HG02642 (cell line): ENCODE results near the gene CYLD.

Experiments
- ATAC-seq: cut with Tn5 transposase; IDR thresholded peaks from one replicate; pipeline ENCODE4 v1.9.1; 2021; ENCODE audit warnings: mild to moderate bottlenecking; ENCODE audit not compliant: unreplicated experiment, poor library complexity

The CYLD gene

GRCh38 chr16:50774405-50774804 is 32.5 kb downstream of the CYLD start:
- ATAC-seq = no peak

DNA sequence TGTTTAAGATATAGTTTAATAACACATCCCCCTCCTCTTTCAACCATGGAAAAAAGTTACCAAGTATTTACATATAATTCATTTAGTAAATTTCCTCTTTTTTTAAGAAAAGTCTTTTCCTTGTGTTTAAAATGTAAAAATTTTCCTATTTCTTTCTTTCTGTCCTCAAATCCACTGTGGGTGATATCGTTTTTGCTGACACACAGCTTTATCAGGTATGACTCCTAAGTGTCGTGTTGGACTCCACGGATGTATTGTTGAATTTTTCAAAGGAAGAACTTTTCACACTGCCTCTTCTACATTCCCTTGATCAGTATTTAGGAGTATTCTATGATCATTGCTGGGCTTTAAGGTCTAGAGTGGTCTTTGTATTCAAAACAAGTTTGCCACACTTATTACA is 33.1 kb downstream of the CYLD start:
- ATAC-seq = no peak

GRCh38 chr16:50776037-50776436 is 34.2 kb downstream of the CYLD start:
- no peak for ATAC-seq

GRCh38 chr16:50778284-50779163 is 36.6 kb downstream of the CYLD start:
- no peak for ATAC-seq

GRCh38 chr16:50781043-50781442 is 39.2 kb downstream of the CYLD start:
- no peak for ATAC-seq

DNA sequence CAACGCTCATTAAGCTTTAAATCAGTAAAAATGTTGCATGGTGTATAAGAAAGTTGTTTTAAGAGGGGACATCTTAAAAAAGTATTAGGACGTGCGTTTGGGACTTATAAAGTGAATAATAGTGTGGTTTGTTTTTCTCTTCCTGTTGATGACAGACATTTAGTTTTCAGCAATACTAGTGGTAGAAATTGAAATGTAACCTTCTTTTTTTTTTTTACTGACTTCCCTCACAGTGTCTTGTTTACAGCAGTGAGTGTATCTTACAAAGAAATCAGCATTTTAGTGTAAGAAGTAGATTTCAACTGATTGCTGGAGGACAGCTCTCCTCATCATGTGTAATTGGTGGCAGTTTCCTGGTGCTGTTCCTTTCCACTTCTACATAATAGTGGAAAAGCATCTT is 39.6 kb downstream of the CYLD start:
- ATAC-seq = no peak

- no peak for ATAC-seq
Observed at GRCh38 chr16:50789757-50790156, 47.9 kb downstream of the CYLD start.

- no peak for ATAC-seq
Observed at GRCh38 chr16:50791522-50791921, 49.6 kb downstream of the CYLD start.

- ATAC-seq = no peak
Observed at GRCh38 chr16:50796829-50797228, 54.9 kb downstream of the CYLD start.

GRCh38 chr16:50797456-50797855 is 55.6 kb downstream of the CYLD start:
- no peak for ATAC-seq

- ATAC-seq = no peak
Observed at GRCh38 chr16:50800074-50800473, 58.2 kb downstream of the CYLD start.

DNA sequence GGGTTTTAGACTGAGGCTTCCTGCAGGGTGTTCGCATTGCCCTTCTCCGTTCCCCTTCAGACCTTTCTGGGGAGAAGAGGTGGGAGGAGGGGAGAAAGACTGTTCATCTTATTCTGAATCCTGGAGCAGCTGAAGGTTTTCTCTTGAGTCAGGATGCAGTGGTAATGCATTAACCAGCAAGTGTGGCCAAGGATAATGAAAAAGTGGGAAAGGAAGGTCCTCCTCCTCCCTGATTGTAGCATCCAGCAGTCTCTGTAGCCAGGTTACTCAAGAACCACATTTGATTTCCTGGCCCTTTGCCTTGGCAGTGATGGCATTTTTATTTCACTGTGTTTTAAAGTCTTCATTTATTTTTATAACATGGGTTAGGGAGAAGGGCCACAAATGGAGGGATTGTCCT is 59.1 kb downstream of the CYLD start:
- no peak for ATAC-seq

DNA sequence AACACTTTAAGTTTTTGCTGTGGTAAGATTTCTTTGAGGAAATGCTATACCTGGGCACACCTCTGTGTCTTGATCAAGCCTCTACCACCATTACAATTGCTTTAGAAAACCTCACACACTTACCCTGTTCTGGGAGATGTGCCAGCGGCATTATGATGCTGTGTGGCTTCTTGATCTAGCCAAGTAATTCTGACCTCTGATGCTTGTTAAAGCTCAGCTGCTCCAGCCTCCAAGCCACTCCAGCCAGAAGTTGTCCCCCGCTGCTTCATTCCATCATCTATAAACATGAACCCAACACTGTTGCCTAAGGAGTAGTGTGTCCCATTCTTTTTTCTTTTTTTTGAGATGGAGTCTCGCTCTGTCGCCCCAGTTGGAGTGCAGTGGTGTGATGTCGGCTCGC is 60.1 kb downstream of the CYLD start:
- ATAC-seq = no peak

DNA sequence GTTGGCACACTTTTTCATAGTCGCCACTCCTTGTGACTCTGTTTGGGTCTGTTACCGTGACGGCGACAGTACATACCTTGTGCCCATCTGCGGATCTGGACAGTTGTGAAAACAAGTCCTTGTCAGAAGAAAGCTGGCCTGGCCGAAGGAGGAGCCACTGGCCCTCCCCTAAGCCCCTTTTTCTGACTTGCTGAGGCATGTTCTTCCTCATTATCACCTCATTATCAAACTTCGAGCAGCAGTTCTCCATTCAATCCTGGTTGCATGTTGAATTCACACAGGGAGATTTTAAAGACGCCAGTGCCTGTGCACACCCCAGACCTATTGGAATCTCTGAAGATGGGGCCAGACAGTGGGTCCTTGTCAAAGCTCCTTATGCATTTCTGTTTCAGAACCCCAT is 61.1 kb downstream of the CYLD start:
- no peak for ATAC-seq

- ATAC-seq = no peak
Observed at GRCh38 chr16:50804290-50804907, 62.5 kb downstream of the CYLD start.

GRCh38 chr16:50806099-50807062 is 64.5 kb downstream of the CYLD start:
- peak; percentile 85 for ATAC-seq

GRCh38 chr16:50808929-50809538 is 67.1 kb downstream of the CYLD start:
- no peak for ATAC-seq

DNA sequence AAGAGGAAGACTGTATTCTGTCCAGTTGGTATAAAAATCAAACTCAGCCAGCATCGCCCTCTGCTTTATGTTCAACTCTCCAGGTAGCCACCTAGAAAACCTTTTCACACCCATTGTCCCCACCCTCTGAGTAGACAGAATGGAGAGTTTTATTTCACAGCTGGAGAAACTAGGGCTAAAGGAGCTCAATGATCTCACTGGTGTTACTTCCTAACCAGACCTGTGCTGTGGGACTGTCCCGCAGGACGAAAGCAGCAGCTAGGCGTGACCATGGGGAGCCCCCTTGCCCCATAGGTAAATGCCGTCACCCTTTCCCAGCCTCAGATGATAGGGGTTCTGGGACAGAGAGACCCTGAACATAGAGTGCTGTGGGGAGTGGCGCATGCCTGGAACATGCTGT is 67.7 kb downstream of the CYLD start:
- ATAC-seq = peak; percentile 48

DNA sequence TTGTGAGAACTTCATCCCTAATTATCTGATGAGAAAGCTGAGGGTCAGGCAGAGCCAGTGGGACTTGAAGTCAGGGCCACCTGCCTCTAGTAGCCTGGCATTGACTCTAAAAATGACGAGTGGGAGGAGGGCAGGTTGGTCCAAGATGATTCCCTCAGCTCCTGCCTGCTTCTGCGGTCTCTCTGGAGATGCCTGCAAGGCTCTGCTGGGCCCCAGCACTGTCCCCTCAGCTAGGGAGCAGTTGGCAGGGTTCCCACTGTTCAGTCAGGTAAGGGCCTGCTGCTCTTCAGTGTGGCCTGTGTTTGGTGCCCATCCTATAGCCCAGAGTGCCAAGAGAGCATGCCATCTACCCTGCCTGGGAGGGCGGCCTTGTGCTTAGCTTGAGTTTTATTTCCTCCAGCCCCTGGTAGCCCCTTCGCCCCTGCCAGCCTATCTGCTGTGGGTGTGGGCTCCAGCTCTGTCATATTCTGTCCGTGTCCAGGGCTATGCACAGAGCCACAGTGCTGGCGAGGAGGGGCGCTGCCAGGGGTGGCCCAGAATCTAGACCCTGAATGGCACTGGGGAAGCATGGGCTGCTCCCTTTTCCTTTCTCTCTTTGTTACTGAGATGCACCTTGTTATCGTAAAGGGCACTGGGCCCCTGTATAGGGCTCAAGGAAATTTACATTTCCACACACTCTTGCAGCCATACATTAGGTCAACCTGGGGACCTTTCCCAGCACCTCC is 68.5 kb downstream of the CYLD start:
- no peak for ATAC-seq

DNA sequence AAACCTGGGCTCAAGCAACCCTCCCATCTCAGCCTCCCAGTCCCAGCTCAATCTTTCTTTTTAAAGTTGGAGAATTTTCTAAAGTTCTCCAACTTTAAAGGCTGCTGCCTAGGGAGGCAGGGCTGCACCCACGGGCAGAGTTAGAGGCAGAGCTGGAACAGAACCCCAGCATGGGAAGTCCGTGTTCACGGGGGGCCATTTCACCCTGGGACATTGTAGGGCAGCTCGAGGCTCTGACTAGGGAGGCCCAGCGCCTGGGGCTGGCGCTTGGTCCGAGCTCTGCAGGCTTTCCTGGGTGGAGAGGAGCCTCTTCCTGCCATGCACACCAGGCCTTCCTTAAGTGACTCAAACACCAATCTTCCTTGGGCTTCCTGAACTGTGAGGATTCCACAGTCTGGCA is 70.2 kb downstream of the CYLD start:
- no peak for ATAC-seq
